HG02885 (cell line): ENCODE data around the gene HOXD1.

Experiments used
- ATAC-seq: cut with Tn5 transposase; IDR thresholded peaks from one replicate; pipeline ENCODE4 v1.9.1; 2021; ENCODE audit warnings: mild to moderate bottlenecking; ENCODE audit not compliant: unreplicated experiment, poor library complexity

The HOXD1 gene

DNA sequence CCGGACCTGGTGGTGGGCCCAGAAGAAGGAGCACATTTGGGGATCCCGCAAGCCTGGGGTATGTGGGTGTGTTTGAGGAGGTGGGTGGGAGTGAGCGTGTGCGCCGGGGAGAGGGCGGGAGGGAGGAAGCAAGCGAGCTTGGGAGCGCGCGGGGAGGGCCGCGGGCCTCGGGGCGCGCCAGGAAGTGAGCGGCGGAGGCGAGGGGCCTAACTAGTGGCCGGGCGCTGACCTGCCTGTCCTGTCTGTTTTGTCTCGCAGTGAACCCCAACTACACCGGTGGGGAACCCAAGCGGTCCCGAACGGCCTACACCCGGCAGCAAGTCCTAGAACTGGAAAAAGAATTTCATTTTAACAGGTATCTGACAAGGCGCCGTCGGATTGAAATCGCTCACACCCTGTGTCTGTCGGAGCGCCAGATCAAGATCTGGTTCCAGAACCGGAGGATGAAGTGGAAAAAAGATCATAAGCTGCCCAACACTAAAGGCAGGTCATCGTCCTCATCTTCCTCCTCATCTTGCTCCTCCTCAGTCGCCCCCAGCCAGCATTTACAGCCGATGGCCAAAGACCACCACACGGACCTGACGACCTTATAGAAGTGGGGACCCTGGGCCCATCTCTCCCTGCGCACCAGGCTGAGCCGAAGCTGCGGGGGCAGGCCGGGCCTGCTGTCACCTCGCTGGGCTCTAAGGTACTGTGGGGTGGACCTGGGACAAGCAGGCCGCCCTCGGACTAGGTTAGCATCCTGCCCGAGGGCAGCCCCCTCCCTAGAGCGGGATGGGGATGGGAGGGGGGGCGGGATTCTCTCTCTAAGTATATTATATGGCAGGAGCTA lies 35.9 kb upstream of the HOXD1 start:
- no peak for ATAC-seq

DNA sequence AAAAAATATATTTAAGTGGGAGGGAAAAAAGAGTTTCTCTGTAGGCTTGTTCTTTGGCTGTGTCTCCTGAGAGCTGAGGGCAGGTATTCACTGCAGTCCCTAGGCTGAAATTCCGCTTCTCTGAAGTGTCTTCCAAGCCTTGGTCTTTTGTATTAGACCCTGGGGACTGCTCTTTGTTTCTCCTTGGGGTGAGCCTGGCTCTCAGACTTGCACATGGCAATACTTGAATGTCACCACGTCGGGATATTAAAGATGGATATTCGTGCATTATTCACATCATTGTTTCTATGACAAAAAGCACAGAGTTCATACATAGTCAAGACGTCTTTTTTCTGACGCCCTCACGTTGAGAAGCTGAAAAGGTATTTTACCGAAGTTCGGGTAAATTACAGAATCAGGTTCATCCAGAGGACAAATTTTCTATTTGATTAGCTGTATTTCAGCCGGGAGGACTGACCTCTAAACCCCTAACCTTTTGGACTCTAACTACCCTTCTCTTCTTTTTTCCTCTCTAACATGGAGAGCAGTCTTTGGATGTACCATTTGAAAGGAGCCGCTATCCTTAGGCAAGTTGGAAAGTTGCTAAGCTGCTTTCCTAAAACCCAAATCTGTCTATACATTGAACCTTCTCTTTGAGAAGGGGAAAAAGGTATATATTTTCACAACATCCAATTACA lies 33.8 kb upstream of the HOXD1 start:
- ATAC-seq = no peak

DNA sequence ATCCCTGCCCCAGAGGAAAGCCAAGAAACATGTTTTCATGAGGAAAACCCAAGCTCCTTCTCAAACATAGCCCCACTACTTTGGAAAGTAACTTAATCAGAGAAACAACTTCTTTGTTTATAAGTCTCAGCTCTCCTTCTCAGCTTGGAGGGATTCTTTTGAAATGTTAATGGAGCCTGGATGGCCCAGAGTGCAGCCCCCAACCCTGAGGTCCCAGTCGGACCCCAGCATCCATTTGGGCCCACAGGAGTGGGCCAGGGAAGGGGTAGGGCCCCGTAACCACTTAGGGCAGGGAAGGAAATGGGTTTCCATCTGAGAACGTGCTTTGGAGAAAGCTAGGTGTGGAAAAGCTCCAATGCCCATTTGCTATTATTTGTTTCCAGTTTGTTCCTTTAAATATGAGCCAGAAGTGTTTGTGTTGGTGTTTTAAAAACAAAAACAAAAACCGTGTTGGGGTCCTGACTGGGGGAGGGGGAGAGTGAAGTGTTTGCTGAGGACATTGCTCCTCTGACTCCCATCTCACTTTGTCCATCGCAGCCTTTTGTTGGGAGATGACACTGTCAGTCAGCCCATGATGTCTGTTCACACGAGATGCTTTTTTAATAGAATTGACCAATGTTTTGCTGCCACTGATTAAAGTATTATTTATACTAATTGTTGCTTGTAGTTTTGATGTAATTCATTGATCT lies 33.0 kb upstream of the HOXD1 start:
- no peak for ATAC-seq

DNA sequence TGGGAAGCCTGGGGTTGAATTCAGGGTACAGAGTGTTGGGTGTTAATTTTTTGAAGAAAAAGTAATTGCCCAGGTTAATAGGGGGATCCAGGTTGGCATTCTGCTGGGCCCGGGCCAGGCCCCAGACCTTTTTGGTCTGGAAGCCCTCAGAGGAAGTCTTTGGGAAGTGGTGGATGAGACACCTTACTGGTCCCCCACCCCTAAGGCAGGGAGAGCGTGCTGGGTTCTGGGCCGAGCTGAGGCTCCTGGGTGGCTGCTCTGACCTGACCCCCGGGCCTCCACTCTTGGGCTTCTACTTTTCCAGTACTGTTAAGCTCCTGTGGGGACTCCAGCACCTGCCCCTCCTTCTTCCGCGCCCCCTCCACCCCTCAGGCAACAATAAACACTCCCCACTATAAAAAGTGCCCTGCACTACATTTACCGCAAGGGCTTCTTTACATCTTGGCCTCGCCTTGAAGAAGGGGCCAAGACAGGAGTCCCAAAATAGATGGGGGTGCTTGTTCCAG lies 32.1 kb upstream of the HOXD1 start:
- no peak for ATAC-seq

DNA sequence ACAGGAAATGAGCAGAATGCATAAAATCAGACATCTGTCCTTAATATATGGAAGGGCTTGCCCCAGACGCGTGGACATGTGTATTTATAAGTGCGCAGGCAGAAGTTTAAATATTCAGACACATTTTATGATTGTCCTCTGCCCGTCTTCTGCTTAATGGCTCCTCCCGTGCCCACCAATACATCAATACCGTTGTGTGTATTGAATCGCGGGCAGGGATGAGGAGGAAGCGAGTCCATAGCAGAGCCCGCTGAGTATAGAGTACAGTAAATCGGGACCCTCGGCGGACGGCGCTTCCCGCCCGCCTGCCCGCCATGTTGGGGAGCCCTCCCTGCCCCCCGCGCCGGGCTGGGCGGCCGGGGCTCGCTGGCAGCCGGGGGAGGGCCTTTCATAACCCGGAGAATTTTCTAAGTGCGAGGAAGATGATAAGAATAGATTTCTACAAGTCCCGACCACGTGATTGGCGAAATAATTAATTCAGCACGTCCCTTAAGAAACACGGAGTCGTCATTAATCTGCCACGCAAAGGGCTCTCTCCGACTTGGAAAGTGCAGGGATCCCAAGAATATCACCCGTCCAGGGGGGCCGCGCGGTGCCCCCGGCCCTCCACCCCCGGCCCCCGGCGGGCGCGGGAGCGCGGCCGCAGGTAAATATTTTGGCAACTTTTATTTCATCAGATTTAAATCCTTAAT lies 31.5 kb upstream of the HOXD1 start, which contains the start of gene HOXD3:
Gene HOXD3 (plus strand): TSS at position 501 of the 692 bp plus-strand sequence. CDS start 11,808 bp downstream, outside the sequence.
- no peak for ATAC-seq

DNA sequence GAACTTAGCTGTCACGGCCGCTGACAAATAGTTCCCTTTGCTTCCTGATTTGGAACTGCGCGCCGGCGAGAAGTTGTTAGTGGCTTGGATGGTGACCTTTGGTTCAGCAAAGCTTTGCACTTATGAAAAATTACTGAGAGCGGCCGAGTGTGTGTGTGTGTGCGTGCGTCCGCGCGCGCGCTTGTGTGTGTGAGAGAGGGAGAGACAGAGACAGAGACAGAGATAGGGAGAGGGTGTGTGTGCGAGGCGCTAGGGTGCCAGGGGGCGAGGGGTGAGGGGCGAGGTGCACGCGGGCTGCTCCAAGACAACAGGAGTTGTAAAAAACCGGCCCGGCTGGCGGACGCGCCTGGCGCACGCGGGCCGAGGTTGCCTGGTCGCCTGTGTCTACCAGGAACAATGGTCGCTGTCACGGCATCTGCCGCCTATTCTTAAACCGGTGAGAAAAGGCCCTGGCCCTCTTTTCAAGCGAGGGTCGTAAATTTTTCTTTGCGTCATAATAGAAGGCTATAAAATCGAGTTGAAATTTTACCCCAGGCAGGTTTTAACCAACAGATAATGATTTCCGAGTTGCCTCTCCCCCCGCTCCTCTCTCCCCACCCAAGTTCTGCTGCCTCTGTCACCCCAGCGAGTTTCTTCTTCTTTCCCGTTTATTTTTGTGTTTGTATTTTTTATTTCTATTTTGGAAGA lies 30.8 kb upstream of the HOXD1 start:
- no peak for ATAC-seq

DNA sequence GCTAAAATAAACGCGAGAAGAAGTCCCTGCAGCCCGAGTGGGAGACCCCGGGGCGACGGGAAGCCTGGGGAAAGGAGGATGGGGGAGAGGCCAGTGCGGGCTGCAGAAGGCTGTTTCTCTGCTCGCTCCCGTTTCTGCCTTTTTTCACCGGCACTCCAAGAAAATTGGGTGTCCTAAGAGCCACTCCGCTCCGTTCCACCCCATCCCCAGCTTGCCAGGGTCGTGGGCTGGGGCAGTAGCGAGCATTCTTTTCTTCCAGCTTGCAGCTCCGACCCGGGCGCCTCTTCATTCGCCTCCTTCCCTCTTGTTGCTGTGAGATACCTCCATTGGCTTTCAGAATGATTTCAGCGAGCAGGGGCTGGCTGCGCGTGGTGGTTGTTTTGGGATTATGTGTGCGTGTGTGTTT lies 30.3 kb upstream of the HOXD1 start:
- ATAC-seq = no peak

DNA sequence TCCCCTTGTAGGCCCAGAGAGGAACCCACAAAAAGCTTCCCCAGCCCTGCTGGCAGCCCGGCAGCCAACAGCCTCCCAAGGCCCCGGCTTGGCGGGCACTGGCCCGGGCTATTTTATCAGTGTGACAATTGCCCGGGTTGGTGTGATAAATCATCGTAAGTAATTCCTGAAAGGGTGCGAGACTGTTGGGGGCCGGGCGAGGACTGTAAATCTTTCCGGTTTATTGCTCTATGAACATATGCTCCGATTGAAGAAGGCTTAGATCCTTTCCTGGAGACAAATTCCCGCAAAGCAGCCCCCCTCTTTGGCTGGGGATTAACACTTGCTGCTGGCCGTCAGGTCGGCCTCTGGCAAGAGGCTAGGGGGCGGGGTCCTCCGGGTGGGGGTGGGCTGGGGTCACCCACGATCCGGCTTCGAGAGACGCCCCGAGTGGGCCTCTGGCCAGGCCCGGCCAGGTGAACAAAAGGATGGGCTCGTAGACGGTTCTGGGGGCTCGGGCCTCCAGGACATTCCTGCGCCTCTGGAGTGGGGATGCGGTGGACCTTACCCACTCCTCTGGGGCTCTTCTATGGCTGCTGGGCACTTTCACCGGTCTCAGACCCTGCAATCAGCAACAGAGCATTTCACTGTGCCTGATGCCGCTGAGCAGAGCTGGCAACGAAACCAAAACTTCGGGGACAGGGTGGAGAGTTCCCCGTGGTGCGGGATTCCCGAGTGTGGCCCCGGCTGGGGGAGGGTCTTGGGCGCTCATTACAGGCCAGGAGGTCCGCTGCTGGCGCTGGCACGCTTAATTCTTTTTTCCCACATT lies 29.4 kb upstream of the HOXD1 start:
- no peak for ATAC-seq

DNA sequence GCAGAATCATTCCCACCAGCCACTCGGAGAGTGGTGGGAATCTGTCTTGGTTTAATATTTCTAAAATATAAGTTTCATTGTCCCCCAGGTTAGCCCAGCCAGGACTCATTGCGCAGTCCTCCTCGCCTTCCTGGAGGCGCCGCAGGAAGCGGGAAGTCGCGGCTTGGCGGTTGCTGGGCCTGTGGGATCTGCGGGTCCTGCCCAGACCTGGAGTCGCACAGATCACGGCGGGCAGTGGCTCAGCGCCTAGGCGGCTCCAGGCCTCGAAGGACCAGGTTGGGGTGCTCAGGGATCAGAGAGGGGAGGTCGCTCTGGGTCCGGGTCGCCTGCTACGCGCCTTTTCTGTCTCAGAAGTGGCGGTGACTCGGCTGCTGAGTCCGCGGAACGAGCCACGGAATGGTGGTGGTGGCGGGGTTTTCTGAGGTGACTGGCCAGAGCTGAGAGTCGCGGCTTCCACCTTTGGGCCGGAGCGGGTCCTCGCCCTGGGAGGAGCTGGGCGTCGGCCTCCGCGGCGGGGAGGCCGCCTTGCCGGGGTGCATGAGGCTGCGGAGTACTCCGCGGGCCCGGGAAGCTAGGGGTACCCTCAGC lies 28.7 kb upstream of the HOXD1 start:
- ATAC-seq = no peak

DNA sequence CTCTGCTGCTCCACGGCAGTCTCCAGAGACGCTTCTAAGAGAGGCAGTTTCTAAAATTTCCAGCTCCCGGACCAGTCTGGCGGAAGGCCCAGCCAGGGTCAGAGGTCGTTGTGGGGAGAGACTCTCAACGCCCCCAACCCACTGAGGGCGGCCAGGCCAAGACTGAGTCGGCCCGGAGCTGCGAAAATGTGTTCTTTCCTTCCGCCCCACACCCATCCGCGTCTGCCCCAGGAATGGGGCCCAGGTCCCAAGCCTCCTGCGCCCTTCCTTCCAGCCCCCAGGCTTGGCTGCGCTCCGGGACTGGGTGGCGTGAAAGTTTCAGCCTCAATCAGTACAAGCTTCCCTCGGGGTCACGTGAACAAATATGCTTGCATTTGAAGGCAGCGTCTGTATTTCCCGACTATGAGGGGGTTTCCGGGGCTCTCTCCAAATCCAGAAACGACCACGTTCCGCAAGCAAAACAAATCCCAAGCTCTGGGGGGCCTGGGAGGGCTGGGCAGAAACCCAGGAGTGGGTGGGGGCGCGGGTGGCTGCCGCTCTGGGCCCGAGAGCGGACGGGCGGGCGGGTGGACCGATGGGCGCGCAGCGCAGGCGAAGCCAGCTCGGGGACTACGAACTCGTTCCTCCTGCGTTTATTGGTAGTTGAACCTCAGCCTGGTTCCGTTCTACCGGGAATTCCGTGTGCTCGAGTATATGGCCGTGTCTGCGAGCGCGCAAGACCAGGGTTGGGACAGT lies 28.1 kb upstream of the HOXD1 start:
- ATAC-seq = no peak

DNA sequence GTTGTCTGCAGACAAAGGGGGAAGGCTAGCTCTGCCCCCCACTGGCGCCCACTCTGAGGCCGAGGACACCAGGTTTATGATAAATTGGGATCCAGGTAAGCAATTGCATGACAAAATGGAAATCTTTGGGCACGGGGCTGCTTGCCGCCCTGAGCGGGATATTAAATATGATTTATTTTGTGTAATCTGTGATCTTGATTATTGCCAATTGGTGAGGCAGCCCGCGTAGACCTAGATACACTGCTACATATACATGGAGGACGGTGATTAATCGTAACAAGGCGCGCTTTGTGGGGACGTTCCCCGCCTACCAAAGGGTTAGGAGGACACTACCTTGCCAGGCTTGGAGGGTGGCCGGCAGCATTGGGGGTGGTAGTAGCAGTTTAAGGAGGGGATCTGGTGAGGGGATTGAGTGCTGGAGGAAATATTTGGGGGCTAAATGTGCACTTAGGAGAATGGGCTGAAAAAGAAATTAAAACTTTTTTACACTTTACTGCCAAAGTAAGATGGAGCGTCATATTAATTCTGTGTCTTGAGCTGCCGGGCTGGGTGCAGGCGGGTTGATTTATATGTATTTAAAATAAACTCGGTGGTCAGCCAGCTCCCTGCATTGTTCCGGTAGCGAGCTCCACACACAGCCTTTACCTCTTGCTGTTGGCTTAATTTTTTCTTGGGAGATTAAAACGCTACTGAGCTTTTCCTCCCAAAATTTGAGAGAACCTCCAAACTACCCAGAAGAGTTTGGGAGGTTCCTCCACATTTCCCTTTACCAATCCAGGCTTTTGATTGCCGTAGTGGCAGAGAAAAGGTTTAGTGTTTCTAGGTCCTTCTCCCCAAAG lies 27.3 kb upstream of the HOXD1 start:
- no peak for ATAC-seq

DNA sequence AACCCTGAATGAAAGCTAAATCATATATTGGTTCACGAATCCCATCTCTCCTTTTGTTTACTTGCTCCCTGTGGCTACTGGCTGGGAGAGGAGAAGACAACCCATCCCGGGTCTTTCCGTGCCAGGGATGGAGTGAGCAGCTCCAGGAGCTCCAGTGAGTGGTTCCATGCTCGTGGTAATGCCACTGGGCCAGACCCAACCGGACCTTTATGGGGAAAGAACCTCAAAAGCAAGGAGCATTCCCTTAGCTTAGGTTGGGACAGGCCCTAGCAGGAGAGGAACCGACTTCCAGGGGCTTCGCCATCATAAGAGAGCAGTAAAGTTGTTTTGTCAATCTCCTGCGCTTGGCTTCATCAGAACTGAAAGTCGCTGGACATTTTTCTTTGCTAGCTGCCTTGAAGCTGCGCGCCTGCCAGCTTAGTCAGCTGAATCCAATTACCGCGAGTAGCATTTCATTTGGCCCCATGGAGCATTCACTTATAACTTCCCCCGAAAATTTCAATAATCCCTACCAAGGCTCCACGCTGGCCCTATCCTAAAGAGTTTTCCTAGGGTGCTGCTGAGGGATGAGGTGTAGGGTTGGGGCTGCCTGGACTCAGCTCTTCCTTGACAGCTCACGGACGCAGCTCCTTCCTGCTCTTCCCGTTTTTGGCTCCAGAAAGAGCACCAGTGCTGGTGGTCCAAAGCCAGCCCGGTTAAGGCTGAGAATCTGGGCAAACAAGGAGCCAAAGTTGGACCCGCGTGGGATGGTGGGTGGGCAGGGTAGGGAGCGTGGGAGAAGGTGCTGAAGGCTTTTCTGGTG lies 26.4 kb upstream of the HOXD1 start:
- ATAC-seq = no peak

DNA sequence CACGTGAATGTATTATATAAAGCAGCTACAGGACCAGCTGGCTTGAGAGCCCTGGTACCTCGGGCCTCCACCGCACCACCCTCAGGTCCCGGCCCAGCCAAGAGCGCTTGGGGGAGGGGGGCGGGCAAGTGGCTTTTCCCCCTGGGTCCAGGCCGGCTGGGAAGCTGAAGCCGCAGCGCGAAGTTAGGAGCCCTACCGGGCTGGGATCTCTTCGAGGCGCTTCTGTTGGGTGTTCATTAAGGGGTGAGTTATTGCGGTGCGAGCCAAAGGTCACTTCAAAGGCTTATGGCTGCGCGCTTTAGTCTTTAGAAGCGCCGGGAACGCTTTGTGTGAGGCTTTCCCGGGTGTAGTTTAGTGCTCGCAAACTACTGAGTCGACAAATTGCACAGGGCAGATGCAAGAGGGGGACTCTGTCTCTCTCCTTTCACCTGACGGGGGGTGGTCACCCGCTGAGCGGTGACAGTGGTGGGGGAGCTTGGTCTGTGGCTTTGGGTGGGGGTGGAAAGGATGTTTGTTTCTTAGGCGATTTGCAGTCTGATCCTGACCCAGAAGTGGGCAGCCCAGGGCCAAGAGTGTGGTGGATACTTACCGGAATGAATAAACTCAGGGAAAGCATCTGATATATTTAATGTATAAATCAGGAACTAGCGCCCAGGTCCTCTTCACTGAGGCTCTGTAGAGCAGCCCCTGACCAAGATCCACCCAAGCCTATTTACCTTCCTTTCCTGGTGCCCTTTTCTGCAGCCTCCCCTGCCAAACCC lies 25.4 kb upstream of the HOXD1 start:
- ATAC-seq = no peak

DNA sequence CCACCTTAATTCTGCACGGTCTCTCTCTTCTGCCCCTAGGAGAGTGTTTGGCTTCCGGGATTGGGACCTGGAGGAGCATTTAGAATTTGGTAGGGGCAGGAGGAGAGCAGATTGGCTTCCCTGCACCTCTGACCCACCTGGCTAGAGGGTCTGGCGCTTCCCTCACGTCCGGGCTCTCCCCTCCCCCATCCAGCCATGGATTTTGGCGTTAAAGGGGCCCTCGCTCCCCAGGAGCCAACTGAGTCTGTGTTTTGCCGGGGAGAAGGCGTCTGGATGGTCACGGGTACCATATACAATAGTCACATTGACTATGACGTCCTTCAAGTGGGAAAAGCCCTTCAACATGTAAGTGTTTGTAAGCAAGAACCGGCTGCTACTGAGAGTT lies 24.8 kb upstream of the HOXD1 start:
- no peak for ATAC-seq

DNA sequence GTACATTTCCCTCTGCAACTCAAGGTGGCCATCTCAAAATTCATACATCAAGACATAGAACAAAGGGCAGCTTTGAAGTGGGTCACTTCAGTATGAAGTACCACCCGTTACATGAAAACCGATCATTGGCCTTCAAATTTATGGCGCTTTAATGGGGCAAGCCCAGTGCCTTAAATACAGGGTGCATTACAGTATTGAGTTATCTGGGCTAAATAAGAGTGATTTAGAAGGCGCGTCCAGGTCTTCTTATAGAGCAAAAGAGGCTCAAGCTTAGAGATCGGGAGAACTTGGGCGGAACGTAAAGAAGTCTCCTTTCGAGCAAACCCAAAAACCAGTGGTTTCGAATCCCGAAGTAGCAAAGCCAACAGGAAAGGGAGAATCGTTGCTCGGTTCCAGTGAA lies 24.3 kb upstream of the HOXD1 start:
- ATAC-seq = no peak
